ENCODE results near the gene UBTD1.

Gene UBTD1

DNA sequence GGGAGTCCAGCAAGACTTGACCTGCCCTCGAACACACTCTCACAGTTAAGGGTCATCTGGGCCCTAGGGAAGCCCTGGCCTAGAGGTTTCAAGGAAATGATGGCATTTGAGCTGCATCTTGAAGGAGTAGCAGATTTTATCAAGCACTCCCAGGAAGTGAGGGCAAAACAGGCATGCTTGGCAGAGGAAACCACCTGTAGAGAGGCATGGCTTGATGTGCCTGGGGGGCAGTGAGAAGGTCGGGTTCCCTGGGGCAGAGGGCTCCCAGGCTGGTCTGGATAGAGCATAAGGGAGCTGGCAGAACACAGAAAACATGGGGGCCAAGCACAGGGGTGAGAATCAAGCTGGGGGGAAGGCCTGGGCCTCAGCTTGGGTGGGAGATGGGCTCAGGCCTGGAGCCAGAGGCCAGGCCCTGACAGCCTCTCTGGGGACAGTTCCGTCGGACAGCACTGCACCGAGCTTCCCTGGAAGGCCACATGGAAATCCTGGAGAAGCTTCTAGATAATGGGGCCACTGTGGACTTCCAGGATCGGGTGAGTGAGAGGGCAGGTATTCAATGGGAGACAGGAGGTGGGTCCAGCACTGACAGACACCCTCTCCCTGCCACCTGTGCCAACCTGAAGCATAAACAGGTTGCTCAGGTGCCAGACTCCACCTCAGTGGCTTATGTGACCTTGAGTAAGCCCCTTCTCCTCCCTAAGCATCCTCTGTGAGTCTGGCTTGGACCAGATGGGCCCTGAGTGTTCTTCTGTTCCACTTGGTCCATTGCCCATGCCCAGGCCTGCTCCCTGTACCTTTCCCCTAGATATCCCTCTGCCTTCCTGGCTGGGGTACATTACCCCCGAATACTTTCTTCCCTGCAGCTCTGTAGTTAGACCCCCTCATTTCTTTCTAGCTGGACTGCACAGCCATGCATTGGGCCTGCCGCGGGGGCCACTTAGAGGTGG, 82.0 kb downstream of the UBTD1 start:
- DNase-seq (ENCODE audit: low spot score), result no peak
- no peak overlapping the region for H3K27ac ChIP-seq
- H3K4me3 ChIP-seq, result no peak overlapping the region
- TF ChIP-seq, protein P1, sequence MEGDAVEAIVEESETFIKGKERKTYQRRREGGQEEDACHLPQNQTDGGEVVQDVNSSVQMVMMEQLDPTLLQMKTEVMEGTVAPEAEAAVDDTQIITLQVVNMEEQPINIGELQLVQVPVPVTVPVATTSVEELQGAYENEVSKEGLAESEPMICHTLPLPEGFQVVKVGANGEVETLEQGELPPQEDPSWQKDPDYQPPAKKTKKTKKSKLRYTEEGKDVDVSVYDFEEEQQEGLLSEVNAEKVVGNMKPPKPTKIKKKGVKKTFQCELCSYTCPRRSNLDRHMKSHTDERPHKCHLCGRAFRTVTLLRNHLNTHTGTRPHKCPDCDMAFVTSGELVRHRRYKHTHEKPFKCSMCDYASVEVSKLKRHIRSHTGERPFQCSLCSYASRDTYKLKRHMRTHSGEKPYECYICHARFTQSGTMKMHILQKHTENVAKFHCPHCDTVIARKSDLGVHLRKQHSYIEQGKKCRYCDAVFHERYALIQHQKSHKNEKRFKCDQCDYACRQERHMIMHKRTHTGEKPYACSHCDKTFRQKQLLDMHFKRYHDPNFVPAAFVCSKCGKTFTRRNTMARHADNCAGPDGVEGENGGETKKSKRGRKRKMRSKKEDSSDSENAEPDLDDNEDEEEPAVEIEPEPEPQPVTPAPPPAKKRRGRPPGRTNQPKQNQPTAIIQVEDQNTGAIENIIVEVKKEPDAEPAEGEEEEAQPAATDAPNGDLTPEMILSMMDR (IDR thresholded peaks at IDR 0.05), result no peak

DNA sequence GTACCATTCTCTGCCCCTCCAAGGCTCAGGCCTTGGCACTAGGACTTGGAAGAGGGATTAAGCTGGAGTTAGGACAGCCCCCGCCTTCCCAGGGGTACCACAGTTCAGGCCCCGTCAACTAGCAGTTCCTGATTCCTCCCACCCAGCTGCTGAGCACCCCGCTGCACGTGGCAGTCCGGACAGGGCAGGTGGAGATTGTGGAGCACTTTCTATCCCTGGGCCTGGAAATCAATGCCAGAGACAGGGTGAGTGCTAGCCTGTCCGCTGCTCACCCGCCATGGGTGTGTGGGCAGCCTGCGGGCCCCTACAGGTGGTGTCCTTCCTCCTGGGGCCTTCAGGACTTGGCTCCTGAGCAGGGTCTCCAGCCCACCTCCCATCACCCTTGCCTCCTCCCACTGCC, 83.4 kb downstream of the UBTD1 start:
- no peak for DNase-seq (ENCODE audit: low spot score)
- TF ChIP-seq, protein P1 (IDR thresholded peaks at IDR 0.05), result no peak
- H3K27ac ChIP-seq, result no peak overlapping the region
- H3K4me3 ChIP-seq, result no peak overlapping the region

DNA sequence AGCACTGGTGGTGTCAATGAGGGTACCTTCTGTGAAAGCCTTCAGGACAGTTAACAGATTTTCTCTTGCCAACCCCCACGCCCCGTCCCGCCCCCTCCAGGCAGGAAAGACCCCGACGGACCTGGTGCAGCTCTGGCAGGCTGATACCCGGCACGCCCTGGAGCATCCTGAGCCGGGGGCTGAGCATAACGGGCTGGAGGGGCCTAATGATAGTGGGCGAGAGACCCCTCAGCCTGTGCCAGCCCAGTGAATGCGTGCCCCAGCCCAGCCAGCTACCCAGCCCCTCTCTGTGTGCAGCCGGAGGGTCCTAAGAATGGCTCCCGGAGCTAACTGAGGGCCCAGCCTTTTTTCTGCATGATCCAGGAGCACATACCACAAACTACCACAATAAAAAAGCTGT, 84.8 kb downstream of the UBTD1 start:
- TF ChIP-seq, protein P1 (IDR thresholded peaks at IDR 0.05), result no peak
- Histone ChIP-seq H3K4me3 (no peak overlapping the region), H3K27ac (peak overlapping the region in 1 of 2 donors; percentile 63)
- DNase-seq (ENCODE audit: low spot score), result no peak

DNA sequence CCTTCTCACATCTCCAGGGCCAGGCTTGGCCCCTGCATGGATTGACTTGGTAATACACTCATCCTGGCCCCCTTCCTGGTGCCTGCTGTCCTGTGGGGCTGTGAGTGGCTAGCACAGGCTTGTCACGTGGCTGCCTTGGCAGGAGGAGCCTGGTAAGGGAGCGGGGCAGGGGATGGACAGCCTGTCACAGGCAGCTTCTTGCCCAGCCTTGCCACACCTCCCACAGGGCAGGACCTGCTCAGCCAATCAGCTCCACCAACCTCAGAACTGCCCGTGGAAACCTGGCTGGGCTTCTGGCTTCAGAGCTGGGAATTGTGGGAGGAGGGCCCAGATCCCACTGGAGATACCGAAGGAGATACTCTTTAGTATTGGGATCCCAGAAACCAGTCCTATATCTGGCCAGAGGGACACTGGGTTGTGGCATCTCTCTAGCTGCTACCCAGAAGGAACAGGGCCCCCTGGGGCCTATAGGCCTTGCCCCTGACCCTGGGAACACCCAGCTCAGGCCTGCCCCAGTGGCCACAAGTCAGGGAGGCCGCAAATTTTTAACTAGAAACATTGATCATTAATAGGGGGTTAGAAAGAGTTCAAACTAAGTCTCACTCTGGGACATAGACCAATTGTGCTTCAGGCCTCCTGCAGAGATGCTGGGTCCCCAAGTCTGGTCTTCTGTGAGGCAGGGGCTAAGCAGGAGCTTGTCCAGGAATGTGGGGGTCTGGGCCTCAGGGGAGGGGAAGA, 85.5 kb downstream of the UBTD1 start, which contains the start of gene HOGA1:
Gene HOGA1 (plus strand): TSS at position 330 of the 738 bp plus-strand sequence. CDS start 315 bp downstream, at position 645.
- H3K27ac ChIP-seq, result peak within 1 kb of the TSS; percentile 0 to 63
- no peak within 1 kb of the TSS for H3K4me3 ChIP-seq

DNA sequence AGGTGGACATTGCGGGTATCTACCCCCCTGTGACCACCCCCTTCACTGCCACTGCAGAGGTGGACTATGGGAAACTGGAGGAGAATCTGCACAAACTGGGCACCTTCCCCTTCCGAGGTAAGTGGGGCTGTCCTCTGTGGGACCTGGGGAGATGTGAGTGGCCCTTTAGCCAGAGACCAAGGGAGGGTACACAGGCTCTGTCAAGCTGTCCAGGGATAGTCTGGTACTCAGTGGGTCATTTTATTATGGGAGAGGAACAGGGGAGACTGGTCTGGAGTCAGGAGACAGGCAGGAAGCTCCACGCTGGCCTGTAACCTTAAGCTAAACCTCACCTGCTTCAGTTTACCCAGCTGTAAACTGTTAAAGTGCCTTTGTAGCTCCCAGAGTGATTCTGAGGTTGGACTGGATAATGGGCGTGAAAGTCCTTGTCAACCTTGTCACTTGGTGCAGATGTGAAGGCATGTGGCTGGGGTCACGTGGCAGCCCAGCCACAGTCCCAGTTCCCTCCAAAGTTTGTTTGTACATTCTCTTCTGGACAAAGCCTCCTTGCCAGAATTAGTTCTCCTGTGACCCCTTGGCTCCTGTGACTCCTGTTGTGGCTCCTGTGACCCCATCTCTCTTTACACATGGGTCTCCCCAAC, 86.2 kb downstream of the UBTD1 start:
- Histone ChIP-seq H3K27ac (peak overlapping the region in 1 of 2 donors; percentile 63), H3K4me3 (no peak overlapping the region)
- TF ChIP-seq, protein P1 (IDR thresholded peaks at IDR 0.05), result no peak
- no peak for DNase-seq (ENCODE audit: low spot score)

More for the DNA sequence above, 85.5 kb downstream of the UBTD1 start, which contains the start of gene HOGA1:
- DNase-seq (ENCODE audit: low spot score), result peak; percentile 81
- TF ChIP-seq, protein P1 (IDR thresholded peaks at IDR 0.05), result no peak

DNA sequence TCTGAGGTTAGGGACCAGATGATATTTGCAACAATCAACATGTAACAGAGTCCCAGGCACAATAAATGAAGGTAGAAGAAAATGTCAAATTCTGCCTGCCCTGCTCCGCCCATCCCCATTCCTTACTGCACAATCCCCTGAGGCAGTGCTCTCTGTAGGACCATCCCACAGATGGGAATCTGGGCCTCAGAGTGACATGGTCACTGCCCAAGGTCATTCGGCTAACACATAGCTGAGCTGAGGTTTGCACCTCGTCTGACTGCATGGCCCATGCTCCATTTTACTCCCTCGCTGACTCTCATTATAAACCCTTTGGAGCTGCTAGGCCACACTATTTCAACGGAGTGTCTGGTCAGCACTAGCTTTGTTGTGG, 86.7 kb downstream of the UBTD1 start:
- Histone ChIP-seq H3K27ac (peak overlapping the region in 1 of 2 donors; percentile 63), H3K4me3 (no peak overlapping the region)
- DNase-seq (ENCODE audit: low spot score), result no peak
- TF ChIP-seq, protein P1 (IDR thresholded peaks at IDR 0.05), result no peak
